ENCODE results near the gene MOB3A. TPM values are rescaled to one million over a fixed set of nuclear protein-coding genes. Genes with fewer than 3 reads are reported as not detected.

MOB3A gene
- total and polyA plus RNA-seq, 2 of the 8 experiments (the other 6 are each of a cell fraction or from before 2014, with no cell fraction given), result 9.2 to 9.6 TPM

DNA sequence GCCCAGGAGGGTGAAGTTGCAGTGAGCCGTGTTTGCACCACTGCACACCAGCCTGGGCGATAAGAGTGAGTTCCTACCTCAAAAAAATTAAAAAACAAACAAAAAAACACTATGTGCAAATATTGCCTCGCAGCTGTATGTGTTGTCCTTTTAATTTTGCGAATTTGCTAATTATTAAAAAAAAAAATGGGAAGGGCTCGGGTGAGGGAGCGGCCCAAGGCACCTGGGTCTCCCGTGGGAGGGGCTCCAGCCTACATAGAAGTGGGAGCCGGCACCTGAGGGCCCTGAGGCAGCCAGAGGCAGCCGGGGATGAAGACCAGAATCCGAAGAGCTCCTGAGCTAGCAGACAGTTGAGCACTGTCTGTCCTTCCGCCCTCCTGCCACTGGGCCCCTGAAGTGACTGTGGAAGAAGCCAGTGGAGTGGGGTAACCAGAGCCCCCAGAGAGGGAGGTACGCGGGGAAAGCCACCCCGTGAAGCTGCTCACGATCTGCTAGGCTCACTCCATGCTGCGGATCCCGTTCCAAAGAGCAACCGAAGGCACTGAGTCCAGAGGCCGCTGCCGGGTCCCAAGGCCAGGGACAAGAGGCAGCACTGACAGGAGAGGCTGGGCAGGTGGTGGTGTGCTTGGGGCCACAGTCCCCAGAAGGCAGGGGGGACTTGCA lies 7.0 kb upstream of the MOB3A start:
- no peak overlapping the region for H3K4me2 ChIP-seq (ENCODE audit: insufficient read depth in 1 of 2, low read depth in 2 of 2, low read length in 2 of 2)
- H2BK120ac ChIP-seq (replicated peaks; ENCODE audit: low read depth, low read length), result no peak overlapping the region
- H3K4me3 ChIP-seq (ENCODE audit: extremely low read depth in 1 of 4, insufficient read depth in 2 of 4, low read depth in 3 of 4, low read length in 4 of 4), result no peak overlapping the region
- no peak overlapping the region for H2AK5ac ChIP-seq (ENCODE audit: low read depth, low read length)
- H4K5ac ChIP-seq (ENCODE audit: insufficient read length, low read depth, low read length), result no peak overlapping the region
- H2BK15ac ChIP-seq (ENCODE audit: low read length), result no peak overlapping the region
- no peak overlapping the region for H3K23ac ChIP-seq (ENCODE audit: insufficient read length)
- no peak overlapping the region for H3K56ac ChIP-seq (replicated peaks; ENCODE audit: insufficient read length, low read depth, low read length)
- no peak overlapping the region for H4K8ac ChIP-seq (ENCODE audit: extremely low read depth, insufficient read depth, low read length)
- FAIRE-seq (no peak), DNase-seq (ENCODE audit: low read depth in 1 of 2, low spot score in 2 of 2) (no peak)
- no peak overlapping the region for H3K9ac ChIP-seq (replicated peaks in 1 of 4; ENCODE audit: extremely low read depth in 1 of 4, low read depth in 3 of 4, low read length in 3 of 4)
- POLR2A ChIA-PET (ENCODE audit: partially characterized antibody), result interaction anchor here (0.6 to 1.2 kb wide), 3 partner anchors 9 to 133 kb away, joined by 3 to 4 read pairs (median 3); partner anchors contain the start of gene PLEKHJ1
- peaks cover 8 to 9% of the 10 kb centered on the region in 2 experiments; a peak in 3 of 4 replicates for H3K9me3 ChIP-seq (ENCODE audit: insufficient read depth in 2 of 2, low read depth in 1 of 2, low read length in 1 of 2)
- H3K23me2 ChIP-seq (ENCODE audit: low read depth, low read length), result peaks cover 4% of the 10 kb centered on the region; the same call in 1 of the 2 replicates
- H3K18ac ChIP-seq (ENCODE audit: extremely low read depth, low read length), result no peak overlapping the region
- H3K27ac ChIP-seq (ENCODE audit: low read depth, low read length), result no peak overlapping the region
- H3K79me2 ChIP-seq (ENCODE audit: control insufficient read depth in 1 of 2, insufficient read depth in 2 of 2, low read length in 2 of 2), result peaks cover 0 to 19% of the 10 kb centered on the region in 2 experiments; a peak in 2 of 4 replicates
- H2BK12ac ChIP-seq (ENCODE audit: low read depth, low read length), result no peak overlapping the region
- no peaks in the 10 kb centered on the region for H3K4me1 ChIP-seq (replicated peaks in 1 of 4; ENCODE audit: control insufficient read depth in 3 of 4, insufficient read depth in 4 of 4, low read length in 3 of 4)
- H2BK5ac ChIP-seq (ENCODE audit: low read depth, low read length), result no peak overlapping the region
- no peak overlapping the region for H3K4ac ChIP-seq (replicated peaks; ENCODE audit: insufficient read length, low read depth, low read length)
- H3K27me3 ChIP-seq (replicated peaks in 1 of 4; ENCODE audit: control insufficient read depth in 3 of 4, extremely low read depth in 1 of 4, insufficient read depth in 3 of 4, low read length in 3 of 4), result no peaks in the 10 kb centered on the region
- H2BK20ac ChIP-seq (ENCODE audit: low read length), result no peak overlapping the region
- WGBS, 2 experiments (ENCODE audit: extremely low coverage in 1 of 2, insufficient coverage in 1 of 2, insufficient read length in 1 of 2, insufficient replicate concordance in 2 of 2, low coverage in 1 of 2, low lambda C conversion rate in 2 of 2, missing lambda C conversion rate in 1 of 2), result 92% methylated on average over 20 of the region's 20 CpGs; no CpG with 5 or more reads in 1 of the 2 experiments
- H2AFZ ChIP-seq (ENCODE audit: low read length), result no peak overlapping the region
- peaks cover 13 to 27% of the 10 kb centered on the region in 2 experiments for H4K20me1 ChIP-seq (replicated peaks in 1 of 2; ENCODE audit: control insufficient read depth in 1 of 2, insufficient read depth in 2 of 2, low read length in 2 of 2)
- peaks cover 11% of the 10 kb centered on the region for H3K79me1 ChIP-seq (ENCODE audit: low read depth, low read length)
- no peak overlapping the region for H4K91ac ChIP-seq (replicated peaks; ENCODE audit: insufficient read length, low read length)
- CTCF ChIA-PET (ENCODE audit: partially characterized antibody), result interaction anchor here (0.6 kb wide), 1 partner anchor 19 kb away, joined by 3 read pairs; no protein-coding TSS in a partner anchor
- no peak overlapping the region for H3K14ac ChIP-seq (ENCODE audit: insufficient read length)
- H3K36me3 ChIP-seq (ENCODE audit: control insufficient read depth in 2 of 4, insufficient read depth in 4 of 4, low read length in 3 of 4), result peaks cover 23 to 69% (median 52%) of the 10 kb centered on the region in 4 experiments
- TF ChIP-seq PHF8 (conservative IDR thresholded peaks at IDR 0.05; ENCODE audit: low read depth, low read length) (no peak), MAFK (IDR thresholded peaks at IDR 0.05; ENCODE audit: low read depth, low read length) (no peak), CBX5 (IDR thresholded peaks at IDR 0.05; ENCODE audit: low read depth, low read length) (no peak), GABPA (IDR thresholded peaks at IDR 0.05; ENCODE audit: borderline replicate concordance, insufficient read depth, low read length) (no peak), JUN (IDR thresholded peaks at IDR 0.05; ENCODE audit: low read depth, low read length) (no peak), GTF2F1 (IDR thresholded peaks at IDR 0.05; ENCODE audit: borderline replicate concordance, low read depth, low read length) (no peak), EGR1 (IDR thresholded peaks at IDR 0.05; ENCODE audit: borderline replicate concordance, low read depth, low read length) (no peak), SIX5 (IDR thresholded peaks at IDR 0.05; ENCODE audit: low read depth, low read length) (no peak), MAX (IDR thresholded peaks at IDR 0.05) (no peak), FOSL1 (IDR thresholded peaks at IDR 0.05; ENCODE audit: insufficient read depth, low read depth, low read length) (no peak), SIN3A (conservative IDR thresholded peaks at IDR 0.05 in 1 of 2, IDR thresholded peaks at IDR 0.05 in 1 of 2; ENCODE audit: low read depth in 1 of 2, low read length in 2 of 2) (no peak), SP1 (IDR thresholded peaks at IDR 0.05; ENCODE audit: low read depth, low read length) (no peak)

Measured in H1 (cell line).